Measurements from ENCODE around the gene FRMD6. TPM values are rescaled to one million over a fixed set of nuclear protein-coding genes. Genes with fewer than 3 reads are reported as not detected.

FRMD6 gene
- total RNA-seq, 1 donor from 2014 or later = 5.9 TPM

DNA sequence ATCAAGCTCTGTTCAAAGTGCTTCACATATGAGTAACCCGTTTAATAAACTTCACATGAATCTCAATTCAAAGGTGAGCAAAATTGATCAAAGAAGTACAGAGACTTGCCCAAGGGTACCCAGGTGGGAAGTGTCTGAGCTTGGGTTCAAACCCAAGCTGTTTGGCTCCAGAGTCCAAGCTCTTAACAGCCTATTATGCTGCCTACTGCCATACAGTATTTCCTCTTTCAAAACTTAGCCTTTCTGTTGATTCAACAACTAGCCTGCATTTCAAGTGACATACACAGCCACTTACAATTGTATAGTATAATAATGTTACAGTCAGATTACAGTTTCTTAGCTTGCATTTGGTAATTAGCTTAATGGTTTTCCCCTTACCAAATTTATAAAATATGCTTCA lies 29.7 kb downstream of the FRMD6 start:
- H3K36me3 Mint-ChIP-seq (ENCODE audit: low read depth) = no peaks in the 10 kb centered on the region
- no peak for DNase-seq (ENCODE audit: low spot score)

DNA sequence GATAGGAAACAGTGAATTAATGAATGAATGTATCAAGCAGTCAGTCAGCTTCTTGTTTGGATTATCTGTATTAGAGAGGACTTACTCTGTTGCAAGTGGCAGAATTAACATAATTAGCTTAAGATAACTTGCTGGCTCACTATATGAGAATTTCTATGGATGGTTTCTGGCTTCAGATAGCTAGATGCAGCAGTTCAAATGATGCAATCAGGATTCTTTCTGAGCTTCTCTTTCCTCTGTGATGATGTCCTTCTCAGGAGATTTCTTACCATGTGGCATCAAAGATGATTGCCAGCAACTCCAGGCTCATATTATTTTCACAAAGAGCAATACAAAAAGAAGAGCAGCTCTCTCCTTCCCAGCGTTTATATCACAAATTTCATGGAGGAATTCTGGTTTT lies 30.7 kb downstream of the FRMD6 start:
- Mint-ChIP-seq H3K4me3 (no peak overlapping the region), H3K36me3 (ENCODE audit: low read depth) (no peaks in the 10 kb centered on the region), H3K9me3 (no peaks in the 10 kb centered on the region), H3K4me1 (ENCODE audit: low read depth) (no peaks in the 10 kb centered on the region), H3K27me3 (ENCODE audit: insufficient read depth) (peaks cover 4% of the 10 kb centered on the region), H3K27ac (no peak overlapping the region)
- intact Hi-C loops (cut with micrococcal nuclease) = no loop called here
- no peak for DNase-seq (ENCODE audit: low spot score)

More for the DNA sequence above, 29.7 kb downstream of the FRMD6 start:
- H3K9me3 Mint-ChIP-seq = no peaks in the 10 kb centered on the region
- H3K27ac Mint-ChIP-seq = no peak overlapping the region
- intact Hi-C loops (cut with micrococcal nuclease) = no loop called here
- H3K4me3 Mint-ChIP-seq = no peak overlapping the region
- peaks cover 4% of the 10 kb centered on the region for H3K27me3 Mint-ChIP-seq (ENCODE audit: insufficient read depth)
- peaks cover 7% of the 10 kb centered on the region for H3K4me1 Mint-ChIP-seq (ENCODE audit: low read depth)

DNA sequence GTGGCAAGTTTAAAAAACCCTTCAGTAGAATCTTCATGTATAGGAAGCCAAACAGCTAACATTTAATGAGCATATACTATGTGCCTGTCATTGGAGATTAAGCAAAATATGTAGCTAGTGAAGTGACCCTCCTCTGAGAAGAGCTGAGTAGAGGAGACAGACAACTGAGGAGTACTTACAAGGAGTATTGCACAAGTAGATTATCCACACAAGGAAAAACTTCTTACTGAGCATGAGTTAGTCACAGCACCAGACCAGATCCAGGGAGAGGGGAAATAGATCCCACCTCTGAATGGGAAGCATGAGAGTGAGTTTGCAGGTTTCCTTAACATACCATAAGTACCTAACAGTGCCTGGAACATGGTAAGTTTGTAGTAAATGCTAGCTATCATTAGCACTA lies 33.0 kb downstream of the FRMD6 start:
- Mint-ChIP-seq H3K36me3 (ENCODE audit: low read depth) (no peaks in the 10 kb centered on the region), H3K4me1 (ENCODE audit: low read depth) (no peaks in the 10 kb centered on the region), H3K4me3 (no peak overlapping the region), H3K27me3 (ENCODE audit: insufficient read depth) (peaks cover 4% of the 10 kb centered on the region), H3K27ac (no peak overlapping the region), H3K9me3 (no peaks in the 10 kb centered on the region)
- no peak for DNase-seq (ENCODE audit: low spot score)
- intact Hi-C loops (cut with micrococcal nuclease) = no loop called here

DNA sequence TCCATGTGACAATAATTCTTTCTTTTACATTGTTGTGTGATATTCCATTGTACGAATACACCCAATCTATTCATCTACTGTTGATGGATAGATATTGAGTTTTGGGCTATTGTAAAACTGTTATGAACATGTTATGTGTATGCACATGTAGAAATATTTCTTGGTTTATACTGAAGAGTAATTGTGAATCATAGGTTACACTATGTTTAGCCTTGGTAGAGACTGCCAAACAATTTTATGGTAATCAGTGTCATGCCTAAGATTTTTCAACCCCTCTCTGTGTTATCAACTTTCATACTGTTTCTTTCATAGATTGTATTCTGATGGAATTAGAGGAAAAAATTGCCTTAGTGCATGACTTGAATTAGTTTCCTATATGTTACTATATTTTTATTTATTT lies 39.5 kb downstream of the FRMD6 start:
- Mint-ChIP-seq H3K36me3 (ENCODE audit: low read depth) (no peaks in the 10 kb centered on the region), H3K9me3 (no peaks in the 10 kb centered on the region), H3K4me3 (no peak overlapping the region), H3K4me1 (ENCODE audit: low read depth) (no peaks in the 10 kb centered on the region), H3K27me3 (ENCODE audit: insufficient read depth) (no peaks in the 10 kb centered on the region), H3K27ac (no peak overlapping the region)
- DNase-seq (ENCODE audit: low spot score) = no peak
- intact Hi-C loops (cut with micrococcal nuclease) = no loop called here

DNA sequence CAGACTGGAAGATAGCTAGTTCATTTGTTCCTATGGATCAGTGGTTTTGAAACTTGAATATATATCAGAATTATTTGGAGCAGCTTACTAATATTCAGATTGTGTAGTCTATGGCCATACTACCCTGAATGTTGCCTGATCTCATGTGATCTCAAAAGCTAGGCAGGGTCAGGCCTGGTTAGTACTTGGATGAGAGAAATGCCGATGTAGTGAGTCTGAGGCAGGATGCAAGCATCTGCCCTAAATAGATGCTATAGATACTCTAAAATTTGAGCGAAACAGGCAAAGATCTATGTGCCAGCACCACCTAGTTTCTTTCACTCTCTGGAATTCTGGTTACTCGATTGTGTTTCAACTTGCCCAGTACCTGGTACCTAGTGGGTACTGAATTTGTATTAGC lies 40.9 kb downstream of the FRMD6 start:
- intact Hi-C loops (cut with micrococcal nuclease) = no loop called here
- H3K36me3 Mint-ChIP-seq (ENCODE audit: low read depth) = no peaks in the 10 kb centered on the region
- no peaks in the 10 kb centered on the region for H3K9me3 Mint-ChIP-seq
- no peaks in the 10 kb centered on the region for H3K27me3 Mint-ChIP-seq (ENCODE audit: insufficient read depth)
- no peaks in the 10 kb centered on the region for H3K4me1 Mint-ChIP-seq (ENCODE audit: low read depth)
- H3K27ac Mint-ChIP-seq = no peak overlapping the region
- no peak for DNase-seq (ENCODE audit: low spot score)
- no peak overlapping the region for H3K4me3 Mint-ChIP-seq

DNA sequence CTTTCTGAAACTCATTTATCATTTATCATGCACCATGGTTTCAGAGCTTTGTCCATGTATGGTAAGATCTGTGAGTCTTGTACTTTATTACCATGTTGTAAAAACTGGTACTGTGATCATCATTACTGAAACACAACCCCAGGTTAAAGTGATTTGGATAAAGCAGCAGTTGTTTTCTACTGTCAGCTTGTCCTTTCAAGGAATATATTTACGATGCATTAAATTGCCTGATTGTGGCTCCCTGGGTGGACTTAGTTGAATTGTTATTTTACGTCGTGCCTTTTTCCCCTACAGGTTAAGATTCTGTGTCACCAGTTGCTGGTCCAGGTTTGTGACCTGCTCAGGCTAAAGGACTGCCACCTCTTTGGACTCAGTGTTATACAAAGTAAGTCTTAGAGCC lies 46.1 kb downstream of the FRMD6 start:
- no peaks in the 10 kb centered on the region for H3K36me3 Mint-ChIP-seq (ENCODE audit: low read depth)
- H3K4me1 Mint-ChIP-seq (ENCODE audit: low read depth) = no peaks in the 10 kb centered on the region
- H3K27ac Mint-ChIP-seq = no peak overlapping the region
- intact Hi-C loops (cut with micrococcal nuclease) = no loop called here
- H3K9me3 Mint-ChIP-seq = no peaks in the 10 kb centered on the region
- DNase-seq (ENCODE audit: low spot score) = no peak
- no peak overlapping the region for H3K4me3 Mint-ChIP-seq
- no peaks in the 10 kb centered on the region for H3K27me3 Mint-ChIP-seq (ENCODE audit: insufficient read depth)

DNA sequence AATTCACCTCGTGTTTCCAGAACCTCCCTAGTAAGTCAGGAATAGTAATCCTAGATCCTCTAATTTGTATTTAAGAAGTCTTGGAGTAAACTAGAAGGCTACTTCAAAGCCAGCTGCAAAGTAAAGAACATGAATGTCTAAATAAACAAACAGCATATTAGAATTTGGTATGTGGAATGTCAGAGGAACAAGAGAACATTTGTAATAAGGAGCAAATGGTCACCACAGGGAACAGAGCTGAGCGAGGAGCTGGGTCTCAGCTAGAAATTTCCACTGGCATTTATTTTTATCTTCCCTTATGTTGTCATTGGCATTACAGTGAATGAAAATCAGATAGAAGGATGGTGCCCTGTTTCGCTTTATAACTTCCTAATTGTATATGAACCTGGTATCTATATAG lies 50.2 kb downstream of the FRMD6 start:
- no peak overlapping the region for H3K4me3 Mint-ChIP-seq
- intact Hi-C loops (cut with micrococcal nuclease) = no loop called here
- H3K4me1 Mint-ChIP-seq (ENCODE audit: low read depth) = no peaks in the 10 kb centered on the region
- H3K27ac Mint-ChIP-seq = no peak overlapping the region
- H3K9me3 Mint-ChIP-seq = no peaks in the 10 kb centered on the region
- no peaks in the 10 kb centered on the region for H3K36me3 Mint-ChIP-seq (ENCODE audit: low read depth)
- DNase-seq (ENCODE audit: low spot score) = no peak
- no peaks in the 10 kb centered on the region for H3K27me3 Mint-ChIP-seq (ENCODE audit: insufficient read depth)

DNA sequence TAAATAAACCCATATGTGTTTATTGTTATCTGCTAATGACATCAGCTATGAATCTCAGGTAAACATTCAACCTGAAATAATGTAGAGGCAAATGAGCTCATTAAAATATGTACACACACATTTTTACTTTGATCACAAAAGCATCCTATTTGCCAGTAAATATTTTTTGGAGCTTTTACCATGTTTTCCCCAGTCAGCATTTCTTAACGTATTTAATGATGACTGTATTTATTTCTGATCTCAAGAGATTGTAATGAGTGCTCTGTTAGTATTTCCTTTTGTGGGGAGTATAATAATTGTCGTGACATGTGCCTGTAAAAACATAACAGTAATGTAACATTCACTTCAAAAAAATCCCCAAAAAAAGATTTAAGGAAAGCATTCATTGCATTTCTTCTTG lies 52.1 kb downstream of the FRMD6 start:
- intact Hi-C loops (cut with micrococcal nuclease) = no loop called here
- H3K4me1 Mint-ChIP-seq (ENCODE audit: low read depth) = no peaks in the 10 kb centered on the region
- H3K27ac Mint-ChIP-seq = no peak overlapping the region
- no peaks in the 10 kb centered on the region for H3K27me3 Mint-ChIP-seq (ENCODE audit: insufficient read depth)
- H3K9me3 Mint-ChIP-seq = no peaks in the 10 kb centered on the region
- DNase-seq (ENCODE audit: low spot score) = no peak
- no peaks in the 10 kb centered on the region for H3K36me3 Mint-ChIP-seq (ENCODE audit: low read depth)
- no peak overlapping the region for H3K4me3 Mint-ChIP-seq

DNA sequence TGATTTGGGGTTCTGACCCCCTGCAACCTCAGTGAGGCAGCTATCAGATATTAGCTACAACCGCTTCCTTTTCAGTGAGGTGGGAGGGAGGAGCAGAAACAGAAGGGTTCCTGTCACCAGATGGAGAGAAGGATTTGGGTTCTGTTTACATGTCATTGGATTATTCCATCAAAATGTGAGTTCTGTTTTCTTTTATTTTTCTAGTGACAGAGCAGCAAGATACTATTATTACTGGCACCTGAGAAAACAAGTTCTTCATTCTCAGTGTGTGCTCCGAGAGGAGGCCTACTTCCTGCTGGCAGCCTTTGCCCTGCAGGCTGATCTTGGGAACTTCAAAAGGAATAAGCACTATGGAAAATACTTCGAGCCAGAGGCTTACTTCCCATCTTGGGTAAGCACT lies 52.8 kb downstream of the FRMD6 start:
- Mint-ChIP-seq H3K27me3 (ENCODE audit: insufficient read depth) (no peaks in the 10 kb centered on the region), H3K4me3 (no peak overlapping the region), H3K36me3 (ENCODE audit: low read depth) (no peaks in the 10 kb centered on the region), H3K9me3 (no peaks in the 10 kb centered on the region), H3K27ac (no peak overlapping the region), H3K4me1 (ENCODE audit: low read depth) (no peaks in the 10 kb centered on the region)
- intact Hi-C loops (cut with micrococcal nuclease) = no loop called here
- no peak for DNase-seq (ENCODE audit: low spot score)

DNA sequence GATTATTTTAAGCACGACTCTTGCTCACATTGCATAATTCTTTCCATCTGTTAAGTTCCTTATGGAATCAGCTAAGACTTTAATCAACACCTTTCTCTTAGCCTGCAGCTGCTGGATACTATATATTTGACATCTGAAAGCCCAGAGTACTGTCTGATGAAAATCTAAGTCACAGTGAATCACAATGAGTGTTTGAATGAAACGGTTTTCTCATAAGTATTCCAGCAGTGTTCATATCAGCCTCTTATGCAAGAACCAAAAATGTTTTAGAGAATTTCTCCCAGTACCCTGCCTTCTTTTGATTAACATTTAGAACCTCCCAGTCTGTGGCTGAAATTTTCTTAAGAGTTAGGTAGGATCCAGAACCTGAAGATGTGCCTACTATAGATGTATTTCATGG lies 55.6 kb downstream of the FRMD6 start:
- H3K4me3 Mint-ChIP-seq = no peak overlapping the region
- H3K9me3 Mint-ChIP-seq = no peaks in the 10 kb centered on the region
- intact Hi-C loops (cut with micrococcal nuclease) = no loop called here
- no peak for DNase-seq (ENCODE audit: low spot score)
- no peaks in the 10 kb centered on the region for H3K27me3 Mint-ChIP-seq (ENCODE audit: insufficient read depth)
- no peak overlapping the region for H3K27ac Mint-ChIP-seq
- no peaks in the 10 kb centered on the region for H3K36me3 Mint-ChIP-seq (ENCODE audit: low read depth)
- H3K4me1 Mint-ChIP-seq (ENCODE audit: low read depth) = no peaks in the 10 kb centered on the region

DNA sequence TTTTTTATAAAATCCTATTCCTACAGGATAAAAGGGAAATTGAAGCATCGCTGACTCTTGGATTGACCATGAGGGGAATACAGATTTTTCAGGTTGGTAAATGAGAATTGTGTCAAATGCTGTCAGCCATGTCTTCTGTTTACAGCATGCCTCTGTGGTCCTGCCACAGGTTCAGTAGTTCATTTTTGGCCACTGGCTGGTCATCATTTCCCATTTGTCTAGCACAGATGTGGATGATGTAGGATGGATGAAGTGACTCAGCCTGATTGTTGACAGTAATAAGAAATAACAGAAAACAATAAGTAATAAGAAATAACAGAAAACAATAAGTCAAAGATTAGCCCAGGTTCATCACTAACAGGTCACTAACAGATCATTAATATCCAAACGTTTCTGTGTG lies 59.8 kb downstream of the FRMD6 start:
- Mint-ChIP-seq H3K27ac (no peak overlapping the region), H3K4me1 (ENCODE audit: low read depth) (no peaks in the 10 kb centered on the region), H3K36me3 (ENCODE audit: low read depth) (no peaks in the 10 kb centered on the region), H3K27me3 (ENCODE audit: insufficient read depth) (no peaks in the 10 kb centered on the region), H3K9me3 (no peaks in the 10 kb centered on the region), H3K4me3 (no peak overlapping the region)
- no peak for DNase-seq (ENCODE audit: low spot score)
- intact Hi-C loops (cut with micrococcal nuclease) = no loop called here

DNA sequence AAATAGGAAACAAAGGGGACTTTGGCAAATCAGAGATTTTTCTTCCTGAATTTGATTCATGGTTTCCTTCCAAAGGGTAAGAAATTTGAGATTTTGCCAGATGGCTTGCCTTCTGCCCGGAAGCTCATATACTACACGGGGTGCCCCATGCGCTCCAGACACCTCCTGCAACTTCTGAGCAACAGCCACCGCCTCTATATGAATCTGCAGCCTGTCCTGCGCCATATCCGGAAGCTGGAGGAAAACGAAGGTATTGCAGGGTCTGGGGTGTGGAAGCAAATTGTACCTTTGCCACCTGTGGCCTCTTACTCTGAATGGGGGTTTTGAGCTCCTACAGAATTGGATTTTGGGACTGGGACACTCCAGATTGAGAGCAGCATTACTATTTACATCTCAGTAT lies 63.5 kb downstream of the FRMD6 start:
- H3K36me3 Mint-ChIP-seq (ENCODE audit: low read depth) = no peaks in the 10 kb centered on the region
- intact Hi-C loops (cut with micrococcal nuclease) = no loop called here
- H3K4me1 Mint-ChIP-seq (ENCODE audit: low read depth) = no peaks in the 10 kb centered on the region
- no peak overlapping the region for H3K27ac Mint-ChIP-seq
- no peak for DNase-seq (ENCODE audit: low spot score)
- H3K4me3 Mint-ChIP-seq = no peak overlapping the region
- H3K9me3 Mint-ChIP-seq = no peaks in the 10 kb centered on the region
- H3K27me3 Mint-ChIP-seq (ENCODE audit: insufficient read depth) = no peaks in the 10 kb centered on the region

DNA sequence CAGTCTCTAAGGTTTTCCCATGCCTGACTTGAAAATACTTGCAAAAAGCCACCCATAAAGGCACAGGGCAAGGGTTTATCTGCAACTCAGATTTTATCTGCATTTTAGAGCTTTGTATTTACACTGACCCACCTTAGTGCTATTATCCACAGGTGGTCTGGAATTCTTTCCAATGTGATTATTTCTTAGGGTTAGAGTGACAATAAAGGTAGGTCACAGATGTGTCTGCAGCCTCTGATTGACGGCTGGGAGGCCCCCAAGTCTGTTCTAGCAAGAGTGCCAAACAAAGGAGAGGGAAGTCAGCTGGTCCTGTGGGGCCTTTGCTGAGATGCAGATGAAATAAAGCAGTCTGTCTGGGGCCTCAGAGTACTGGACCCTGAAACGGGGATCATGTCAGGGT lies 64.0 kb downstream of the FRMD6 start:
- Mint-ChIP-seq H3K27ac (no peak overlapping the region), H3K27me3 (ENCODE audit: insufficient read depth) (no peaks in the 10 kb centered on the region), H3K4me1 (ENCODE audit: low read depth) (no peaks in the 10 kb centered on the region), H3K36me3 (ENCODE audit: low read depth) (no peaks in the 10 kb centered on the region), H3K4me3 (no peak overlapping the region), H3K9me3 (no peaks in the 10 kb centered on the region)
- no peak for DNase-seq (ENCODE audit: low spot score)
- intact Hi-C loops (cut with micrococcal nuclease) = no loop called here

DNA sequence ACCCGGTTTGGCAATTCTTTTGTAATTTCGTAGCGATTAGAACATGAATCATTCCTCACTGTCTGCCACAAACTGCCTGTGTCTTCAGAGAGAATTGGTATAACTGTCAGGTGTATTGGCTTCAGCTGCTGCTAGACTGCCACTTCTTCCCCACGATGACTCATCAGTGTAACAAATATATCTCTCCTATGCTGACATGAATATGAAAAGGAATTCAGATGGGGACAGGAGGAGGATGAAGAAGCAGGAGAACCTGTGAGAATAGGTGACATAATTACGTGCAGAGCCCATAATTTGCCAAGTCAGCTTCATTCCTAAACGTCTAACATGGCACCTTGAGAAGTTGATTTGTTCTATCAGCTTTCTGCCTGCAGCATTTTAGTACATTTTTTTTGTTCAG lies 64.9 kb downstream of the FRMD6 start:
- H3K4me3 Mint-ChIP-seq = no peak overlapping the region
- intact Hi-C loops (cut with micrococcal nuclease) = no loop called here
- DNase-seq (ENCODE audit: low spot score) = no peak
- H3K36me3 Mint-ChIP-seq (ENCODE audit: low read depth) = no peaks in the 10 kb centered on the region
- no peak overlapping the region for H3K27ac Mint-ChIP-seq
- H3K27me3 Mint-ChIP-seq (ENCODE audit: insufficient read depth) = no peaks in the 10 kb centered on the region
- H3K4me1 Mint-ChIP-seq (ENCODE audit: low read depth) = no peaks in the 10 kb centered on the region
- H3K9me3 Mint-ChIP-seq = no peaks in the 10 kb centered on the region

Measured in activated T-helper 1 cell treated with anti-CD3 and anti-CD28 coated beads, Interleukin-12 subunit alpha, Interleukin-12 subunit beta, Interleukin-2, Interleukin-4 antibody, amounts not matched to agents 30 ng/mL and 10 ng/mL and 1 ng/mL, durations not matched to agents 14 hours and 24 hours and 36 hours (primary cell).